K562 (cell line): ENCODE results near the gene PLAC9. TPM values are rescaled to one million over a fixed set of nuclear protein-coding genes. Genes with fewer than 3 reads are reported as not detected.

ENCODE experiments used
- CREBBP ChIP-seq: IDR thresholded peaks from one replicate; pipeline ENCODE4 v1.6.1; 2012; ENCODE audit warnings: low read depth, mild to moderate bottlenecking, control low read depth, inconsistent platforms, low read length
- HDAC1 ChIP-seq, 2 experiments: fragments of 450-650 bp; IDR thresholded peaks; 2 replicates each; pipeline ENCODE4 v1.6.1; 2016 to 2017; ENCODE audit warnings: inconsistent platforms in 1 of 2, mild to moderate bottlenecking in 1 of 2, moderate library complexity in 1 of 2
- MYC ChIP-seq, 2 experiments: fragments of 250-450 bp in 1 of 2; sonication (Bioruptor Pico) in 1 of 2; IDR thresholded peaks; 2 replicates each; pipeline versions ENCODE4 v1.5.1 to v1.6.1; 2012 to 2021; ENCODE audit warnings: low read depth in 2 of 2, borderline replicate concordance in 1 of 2, improper control_type of control experiment in 1 of 2, low read length in 1 of 2, mild to moderate bottlenecking in 1 of 2, moderate library complexity in 1 of 2
- NFE2 ChIP-seq: IDR thresholded peaks from 2 replicates; pipeline ENCODE4 v1.6.1; 2014; ENCODE audit warnings: antibody characterized with exemption, low read depth
- NR2C1 ChIP-seq, 2 experiments: fragments of 450-650 bp; IDR thresholded peaks; 2 replicates each; pipeline ENCODE4 v1.6.1; 2017; ENCODE audit warnings: mild to moderate bottlenecking in 2 of 2, antibody characterized with exemption in 1 of 2, inconsistent platforms in 1 of 2, missing compliant biosample characterization in 1 of 2, missing genetic modification characterization in 1 of 2
- NR3C1 ChIP-seq: sonication (generic); formaldehyde crosslinking; IDR thresholded peaks from 2 replicates; pipeline ENCODE4 v1.8.1; 2022; ENCODE audit warnings: missing genetic modification reagents
- SIN3B ChIP-seq: fragments of 450-650 bp; IDR thresholded peaks from 2 replicates; pipeline ENCODE4 v1.6.1; 2017; ENCODE audit warnings: low read depth, mild to moderate bottlenecking, moderate library complexity
- ZNF184 ChIP-seq: sonication (generic); formaldehyde crosslinking; IDR thresholded peaks from 2 replicates; pipeline ENCODE4 v1.5.0; 2020; ENCODE audit warnings: missing genetic modification reagents
- polyA plus RNA-seq, 8 experiments: library from polyadenylated mRNA; depleted of rRNA in 4 of 8; stranded (reverse) in 5 of 8; unstranded in 3 of 8; fragments of >200 nt; fragmentation: Nextera tagmentation in 2 of 8; fragmentation: Illumina TruSeq in 1 of 8; extraction: Ambion mirVana in 2 of 8; extraction: Trizol in 1 of 8; gene quantifications; 2 replicates each; pipeline versions ENCODE4 v1.2.1 to v1.2.3, GENCODE V29; 2011 to 2014; ENCODE audit warnings: inconsistent platforms in 1 of 8, missing spikeins in 1 of 8
- total RNA-seq, 7 experiments: library from RNA; depleted of rRNA in 6 of 7; stranded (reverse); fragments of >200 nt in 6 of 7; fragmentation: Illumina TruSeq in 2 of 7; extraction: Trizol in 2 of 7; gene quantifications; 2 replicates each; pipeline versions ENCODE4 v1.2.1 to v1.2.3, GENCODE V29; 2011 to 2021; ENCODE audit warnings: low replicate concordance in 1 of 7
- TF ChIP-seq, protein P1 (sequence below): fragments of 250-450 bp; sonication (Bioruptor Pico); IDR thresholded peaks from 2 replicates; pipeline ENCODE4 v1.4.0; 2020
- TF ChIP-seq, protein P2 (sequence below): fragments of 450-650 bp; IDR thresholded peaks from 2 replicates; pipeline ENCODE4 v1.6.1; 2016; ENCODE audit warnings: mild to moderate bottlenecking, moderate library complexity

Gene PLAC9
- total and polyA plus RNA-seq, 9 of the 15 experiments (the other 6 are each of a cell fraction or from before 2014, with no cell fraction given): not detected

DNA sequence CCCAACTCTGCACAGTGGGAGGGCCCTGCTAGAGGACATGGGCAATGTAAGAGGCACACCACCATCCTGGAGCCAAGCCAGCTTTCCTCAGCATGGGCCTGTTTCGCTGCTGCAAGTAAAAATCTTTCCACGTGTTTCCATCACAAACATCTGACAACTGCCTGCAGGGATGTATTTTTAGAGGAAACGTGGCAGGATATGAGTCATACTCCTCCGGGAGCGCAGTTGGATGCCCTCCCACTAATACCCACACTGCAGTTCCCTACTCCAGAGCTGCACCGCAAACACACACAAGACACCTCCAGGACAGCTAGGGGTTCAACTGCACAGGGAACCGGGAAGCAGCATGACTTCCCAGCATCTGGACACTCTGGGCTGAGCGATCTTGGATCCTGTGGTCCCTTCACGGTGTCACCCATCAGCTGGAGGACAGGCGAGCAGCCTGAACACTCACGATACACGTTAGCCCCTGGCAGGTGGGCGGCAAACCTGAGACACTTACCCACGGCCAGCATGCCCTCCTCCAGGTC is 26.1 kb downstream of the PLAC9 start (continued):
- TF ChIP-seq, protein P1, sequence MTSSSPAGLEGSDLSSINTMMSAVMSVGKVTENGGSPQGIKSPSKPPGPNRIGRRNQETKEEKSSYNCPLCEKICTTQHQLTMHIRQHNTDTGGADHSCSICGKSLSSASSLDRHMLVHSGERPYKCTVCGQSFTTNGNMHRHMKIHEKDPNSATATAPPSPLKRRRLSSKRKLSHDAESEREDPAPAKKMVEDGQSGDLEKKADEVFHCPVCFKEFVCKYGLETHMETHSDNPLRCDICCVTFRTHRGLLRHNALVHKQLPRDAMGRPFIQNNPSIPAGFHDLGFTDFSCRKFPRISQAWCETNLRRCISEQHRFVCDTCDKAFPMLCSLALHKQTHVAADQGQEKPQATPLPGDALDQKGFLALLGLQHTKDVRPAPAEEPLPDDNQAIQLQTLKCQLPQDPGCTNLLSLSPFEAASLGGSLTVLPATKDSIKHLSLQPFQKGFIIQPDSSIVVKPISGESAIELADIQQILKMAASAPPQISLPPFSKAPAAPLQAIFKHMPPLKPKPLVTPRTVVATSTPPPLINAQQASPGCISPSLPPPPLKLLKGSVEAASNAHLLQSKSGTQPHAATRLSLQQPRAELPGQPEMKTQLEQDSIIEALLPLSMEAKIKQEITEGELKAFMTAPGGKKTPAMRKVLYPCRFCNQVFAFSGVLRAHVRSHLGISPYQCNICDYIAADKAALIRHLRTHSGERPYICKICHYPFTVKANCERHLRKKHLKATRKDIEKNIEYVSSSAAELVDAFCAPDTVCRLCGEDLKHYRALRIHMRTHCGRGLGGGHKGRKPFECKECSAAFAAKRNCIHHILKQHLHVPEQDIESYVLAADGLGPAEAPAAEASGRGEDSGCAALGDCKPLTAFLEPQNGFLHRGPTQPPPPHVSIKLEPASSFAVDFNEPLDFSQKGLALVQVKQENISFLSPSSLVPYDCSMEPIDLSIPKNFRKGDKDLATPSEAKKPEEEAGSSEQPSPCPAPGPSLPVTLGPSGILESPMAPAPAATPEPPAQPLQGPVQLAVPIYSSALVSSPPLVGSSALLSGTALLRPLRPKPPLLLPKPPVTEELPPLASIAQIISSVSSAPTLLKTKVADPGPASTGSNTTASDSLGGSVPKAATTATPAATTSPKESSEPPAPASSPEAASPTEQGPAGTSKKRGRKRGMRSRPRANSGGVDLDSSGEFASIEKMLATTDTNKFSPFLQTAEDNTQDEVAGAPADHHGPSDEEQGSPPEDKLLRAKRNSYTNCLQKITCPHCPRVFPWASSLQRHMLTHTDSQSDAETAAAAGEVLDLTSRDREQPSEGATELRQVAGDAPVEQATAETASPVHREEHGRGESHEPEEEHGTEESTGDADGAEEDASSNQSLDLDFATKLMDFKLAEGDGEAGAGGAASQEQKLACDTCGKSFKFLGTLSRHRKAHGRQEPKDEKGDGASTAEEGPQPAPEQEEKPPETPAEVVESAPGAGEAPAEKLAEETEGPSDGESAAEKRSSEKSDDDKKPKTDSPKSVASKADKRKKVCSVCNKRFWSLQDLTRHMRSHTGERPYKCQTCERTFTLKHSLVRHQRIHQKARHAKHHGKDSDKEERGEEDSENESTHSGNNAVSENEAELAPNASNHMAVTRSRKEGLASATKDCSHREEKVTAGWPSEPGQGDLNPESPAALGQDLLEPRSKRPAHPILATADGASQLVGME: no peak
- TF ChIP-seq NFE2: no peak
- peak; percentile 95 for TF ChIP-seq MYC (IDR thresholded peaks at IDR 0.05; ENCODE audit: low read depth, low read length)
- peak; percentile 21; the same call in 1 of the 2 replicates for TF ChIP-seq MYC (CRISPR knock-in tag; IDR thresholded peaks at IDR 0.05; ENCODE audit: borderline replicate concordance, low read depth)
- TF ChIP-seq ZNF184 (CRISPR knock-in tag): no peak
- TF ChIP-seq SIN3B: no peak
- no peak for TF ChIP-seq CREBBP
- no peak for TF ChIP-seq NR2C1 (IDR thresholded peaks at IDR 0.05)
- no peak for TF ChIP-seq NR2C1 (tag; IDR thresholded peaks at IDR 0.05)
- peak in 1 of 2 experiments; percentile 94; a peak in 2 of 4 replicates for TF ChIP-seq HDAC1 (IDR thresholded peaks at IDR 0.05)
- no peak for TF ChIP-seq NR3C1 (CRISPR knock-in tag)
- TF ChIP-seq, protein P2, sequence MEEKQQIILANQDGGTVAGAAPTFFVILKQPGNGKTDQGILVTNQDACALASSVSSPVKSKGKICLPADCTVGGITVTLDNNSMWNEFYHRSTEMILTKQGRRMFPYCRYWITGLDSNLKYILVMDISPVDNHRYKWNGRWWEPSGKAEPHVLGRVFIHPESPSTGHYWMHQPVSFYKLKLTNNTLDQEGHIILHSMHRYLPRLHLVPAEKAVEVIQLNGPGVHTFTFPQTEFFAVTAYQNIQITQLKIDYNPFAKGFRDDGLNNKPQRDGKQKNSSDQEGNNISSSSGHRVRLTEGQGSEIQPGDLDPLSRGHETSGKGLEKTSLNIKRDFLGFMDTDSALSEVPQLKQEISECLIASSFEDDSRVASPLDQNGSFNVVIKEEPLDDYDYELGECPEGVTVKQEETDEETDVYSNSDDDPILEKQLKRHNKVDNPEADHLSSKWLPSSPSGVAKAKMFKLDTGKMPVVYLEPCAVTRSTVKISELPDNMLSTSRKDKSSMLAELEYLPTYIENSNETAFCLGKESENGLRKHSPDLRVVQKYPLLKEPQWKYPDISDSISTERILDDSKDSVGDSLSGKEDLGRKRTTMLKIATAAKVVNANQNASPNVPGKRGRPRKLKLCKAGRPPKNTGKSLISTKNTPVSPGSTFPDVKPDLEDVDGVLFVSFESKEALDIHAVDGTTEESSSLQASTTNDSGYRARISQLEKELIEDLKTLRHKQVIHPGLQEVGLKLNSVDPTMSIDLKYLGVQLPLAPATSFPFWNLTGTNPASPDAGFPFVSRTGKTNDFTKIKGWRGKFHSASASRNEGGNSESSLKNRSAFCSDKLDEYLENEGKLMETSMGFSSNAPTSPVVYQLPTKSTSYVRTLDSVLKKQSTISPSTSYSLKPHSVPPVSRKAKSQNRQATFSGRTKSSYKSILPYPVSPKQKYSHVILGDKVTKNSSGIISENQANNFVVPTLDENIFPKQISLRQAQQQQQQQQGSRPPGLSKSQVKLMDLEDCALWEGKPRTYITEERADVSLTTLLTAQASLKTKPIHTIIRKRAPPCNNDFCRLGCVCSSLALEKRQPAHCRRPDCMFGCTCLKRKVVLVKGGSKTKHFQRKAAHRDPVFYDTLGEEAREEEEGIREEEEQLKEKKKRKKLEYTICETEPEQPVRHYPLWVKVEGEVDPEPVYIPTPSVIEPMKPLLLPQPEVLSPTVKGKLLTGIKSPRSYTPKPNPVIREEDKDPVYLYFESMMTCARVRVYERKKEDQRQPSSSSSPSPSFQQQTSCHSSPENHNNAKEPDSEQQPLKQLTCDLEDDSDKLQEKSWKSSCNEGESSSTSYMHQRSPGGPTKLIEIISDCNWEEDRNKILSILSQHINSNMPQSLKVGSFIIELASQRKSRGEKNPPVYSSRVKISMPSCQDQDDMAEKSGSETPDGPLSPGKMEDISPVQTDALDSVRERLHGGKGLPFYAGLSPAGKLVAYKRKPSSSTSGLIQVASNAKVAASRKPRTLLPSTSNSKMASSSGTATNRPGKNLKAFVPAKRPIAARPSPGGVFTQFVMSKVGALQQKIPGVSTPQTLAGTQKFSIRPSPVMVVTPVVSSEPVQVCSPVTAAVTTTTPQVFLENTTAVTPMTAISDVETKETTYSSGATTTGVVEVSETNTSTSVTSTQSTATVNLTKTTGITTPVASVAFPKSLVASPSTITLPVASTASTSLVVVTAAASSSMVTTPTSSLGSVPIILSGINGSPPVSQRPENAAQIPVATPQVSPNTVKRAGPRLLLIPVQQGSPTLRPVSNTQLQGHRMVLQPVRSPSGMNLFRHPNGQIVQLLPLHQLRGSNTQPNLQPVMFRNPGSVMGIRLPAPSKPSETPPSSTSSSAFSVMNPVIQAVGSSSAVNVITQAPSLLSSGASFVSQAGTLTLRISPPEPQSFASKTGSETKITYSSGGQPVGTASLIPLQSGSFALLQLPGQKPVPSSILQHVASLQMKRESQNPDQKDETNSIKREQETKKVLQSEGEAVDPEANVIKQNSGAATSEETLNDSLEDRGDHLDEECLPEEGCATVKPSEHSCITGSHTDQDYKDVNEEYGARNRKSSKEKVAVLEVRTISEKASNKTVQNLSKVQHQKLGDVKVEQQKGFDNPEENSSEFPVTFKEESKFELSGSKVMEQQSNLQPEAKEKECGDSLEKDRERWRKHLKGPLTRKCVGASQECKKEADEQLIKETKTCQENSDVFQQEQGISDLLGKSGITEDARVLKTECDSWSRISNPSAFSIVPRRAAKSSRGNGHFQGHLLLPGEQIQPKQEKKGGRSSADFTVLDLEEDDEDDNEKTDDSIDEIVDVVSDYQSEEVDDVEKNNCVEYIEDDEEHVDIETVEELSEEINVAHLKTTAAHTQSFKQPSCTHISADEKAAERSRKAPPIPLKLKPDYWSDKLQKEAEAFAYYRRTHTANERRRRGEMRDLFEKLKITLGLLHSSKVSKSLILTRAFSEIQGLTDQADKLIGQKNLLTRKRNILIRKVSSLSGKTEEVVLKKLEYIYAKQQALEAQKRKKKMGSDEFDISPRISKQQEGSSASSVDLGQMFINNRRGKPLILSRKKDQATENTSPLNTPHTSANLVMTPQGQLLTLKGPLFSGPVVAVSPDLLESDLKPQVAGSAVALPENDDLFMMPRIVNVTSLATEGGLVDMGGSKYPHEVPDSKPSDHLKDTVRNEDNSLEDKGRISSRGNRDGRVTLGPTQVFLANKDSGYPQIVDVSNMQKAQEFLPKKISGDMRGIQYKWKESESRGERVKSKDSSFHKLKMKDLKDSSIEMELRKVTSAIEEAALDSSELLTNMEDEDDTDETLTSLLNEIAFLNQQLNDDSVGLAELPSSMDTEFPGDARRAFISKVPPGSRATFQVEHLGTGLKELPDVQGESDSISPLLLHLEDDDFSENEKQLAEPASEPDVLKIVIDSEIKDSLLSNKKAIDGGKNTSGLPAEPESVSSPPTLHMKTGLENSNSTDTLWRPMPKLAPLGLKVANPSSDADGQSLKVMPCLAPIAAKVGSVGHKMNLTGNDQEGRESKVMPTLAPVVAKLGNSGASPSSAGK: peak; percentile 63; the same call in 1 of the 2 replicates
